GM23248 (cell line): ENCODE data around the gene DDX43. TPM values are rescaled to one million over a fixed set of nuclear protein-coding genes. Genes with fewer than 3 reads are reported as not detected.

ENCODE experiments used
- DNase-seq: peaks from one replicate; pipeline ENCODE4 v3.0.0-alpha.2; 2015
- H2AFZ ChIP-seq: fragments of 200-600 bp; sonication (generic); 2 replicates; pipeline ENCODE4 v1.6.1; 2016; ENCODE audit warnings: antibody characterized with exemption
- H3F3A ChIP-seq: fragments of 200-600 bp; sonication (generic); 2 replicates; pipeline ENCODE4 v1.6.1; 2016; ENCODE audit warnings: mild to moderate bottlenecking, antibody characterized with exemption, mixed run types; ENCODE audit not compliant: insufficient read depth
- H3K27ac ChIP-seq: fragments of 200-600 bp; sonication (generic); 2 replicates; pipeline ENCODE4 v1.5.1; 2016; ENCODE audit warnings: mild to moderate bottlenecking
- H3K27me3 ChIP-seq: fragments of 200-600 bp; sonication (generic); replicated peaks from 2 replicates; pipeline ENCODE4 v1.6.1; 2016; ENCODE audit warnings: mild to moderate bottlenecking; ENCODE audit not compliant: insufficient read depth
- H3K36me3 ChIP-seq: fragments of 200-600 bp; sonication (generic); 2 replicates; pipeline ENCODE4 v1.6.1; 2016; ENCODE audit warnings: low read depth, mild to moderate bottlenecking
- H3K4me1 ChIP-seq: fragments of 200-600 bp; sonication (generic); 2 replicates; pipeline ENCODE4 v1.6.1; 2016; ENCODE audit warnings: mild to moderate bottlenecking; ENCODE audit not compliant: insufficient read depth
- H3K4me2 ChIP-seq: fragments of 200-600 bp; sonication (generic); one replicate; pipeline ENCODE4 v1.6.1; 2016; ENCODE audit warnings: mild to moderate bottlenecking; ENCODE audit not compliant: unreplicated experiment
- H3K4me3 ChIP-seq: fragments of 200-600 bp; sonication (generic); 2 replicates; pipeline ENCODE4 v1.5.1; 2016; ENCODE audit warnings: mild to moderate bottlenecking
- H3K79me2 ChIP-seq: fragments of 200-600 bp; sonication (generic); 2 replicates; pipeline ENCODE4 v1.6.1; 2016; ENCODE audit warnings: mild to moderate bottlenecking; ENCODE audit not compliant: insufficient read depth
- H3K9ac ChIP-seq: fragments of 200-600 bp; sonication (generic); 2 replicates; pipeline ENCODE4 v1.6.1; 2016; ENCODE audit warnings: mild to moderate bottlenecking
- H3K9me2 ChIP-seq: fragments of 200-600 bp; sonication (generic); 2 replicates; pipeline ENCODE4 v1.6.1; 2016; ENCODE audit warnings: mixed run types, mild to moderate bottlenecking, moderate library complexity; ENCODE audit not compliant: insufficient read depth
- H3K9me3 ChIP-seq: fragments of 200-600 bp; sonication (generic); one replicate; pipeline ENCODE4 v1.6.1; 2017; ENCODE audit warnings: low read depth
- H4K20me1 ChIP-seq: fragments of 200-600 bp; sonication (generic); 2 replicates; pipeline ENCODE4 v1.6.0; 2016; ENCODE audit not compliant: insufficient read depth
- EZH2 ChIP-seq: fragments of 200-600 bp; sonication (generic); IDR thresholded peaks from 2 replicates; pipeline ENCODE4 v1.6.1; 2018; ENCODE audit warnings: antibody characterized with exemption, mild to moderate bottlenecking; ENCODE audit not compliant: insufficient read depth, poor library complexity, severe bottlenecking
- EZH2phosphoT487 ChIP-seq: fragments of 200-600 bp; sonication (generic); IDR thresholded peaks from 2 replicates; pipeline ENCODE4 v1.6.1; 2018; ENCODE audit warnings: antibody characterized with exemption, moderate library complexity, mild to moderate bottlenecking, low read depth; ENCODE audit not compliant: insufficient read depth
- WGBS, 2 experiments: methylation state at CpG; one replicate each; pipeline ENCODE4 v1.1.6; 2015 to 2017; ENCODE audit warnings: low lambda C conversion rate in 2 of 2, low coverage in 1 of 2; ENCODE audit errors: missing lambda C conversion rate in 2 of 2; 5-methylcytosine and 5-hydroxymethylcytosine counted together
- in situ Hi-C: fragments of 300-500 bp; cut with MboI; formaldehyde crosslinking; loops from 2 replicates; pipeline ENCODE4 v1.15.0; 2020
- polyA plus RNA-seq: library from polyadenylated mRNA; unstranded; fragments of >200 nt; fragmentation: Nextera tagmentation; extraction: Ambion mirVana; gene quantifications from 2 replicates; pipeline ENCODE4 v1.2.1, GENCODE V29; 2016
- total RNA-seq: library from RNA; depleted of rRNA; stranded (reverse); fragments of >200 nt; shearing (Covaris generic); gene quantifications from 2 replicates; pipeline ENCODE4 v1.2.3, GENCODE V29; 2014

DDX43 gene
- total and polyA plus RNA-seq, 2 experiments from 2014 or later, result 0.11 to 0.38 TPM

DNA sequence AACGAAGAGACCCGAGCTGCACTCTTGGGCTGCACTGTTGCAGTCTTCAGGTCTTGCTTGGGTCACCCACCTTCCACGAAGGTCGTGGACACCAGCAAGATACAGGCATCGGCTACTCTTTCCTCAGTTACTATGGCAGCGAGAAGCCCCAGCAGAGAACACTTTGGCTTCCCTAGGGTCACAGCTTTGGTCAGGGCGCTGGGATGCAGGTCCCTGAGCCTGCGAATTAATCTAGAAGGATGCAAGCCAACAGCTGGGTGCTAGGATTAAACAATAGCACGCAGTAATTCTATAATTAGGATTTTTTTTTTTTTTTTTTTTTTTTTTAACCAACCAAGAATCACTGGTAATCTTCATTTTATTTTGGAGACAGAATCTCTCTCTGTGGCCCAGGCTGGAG lies 30.1 kb upstream of the DDX43 start:
- no peak for DNase-seq
- Histone ChIP-seq H3K4me1 (no peaks in the 10 kb centered on the region), H3K27ac (no peak overlapping the region), H3K9me3 (no peaks in the 10 kb centered on the region), H3K36me3 (no peaks in the 10 kb centered on the region), H3K4me3 (no peak overlapping the region), H2AFZ (no peak overlapping the region), H3K4me2 (no peak overlapping the region), H3K9ac (no peak overlapping the region), H3F3A (no peaks in the 10 kb centered on the region), H3K79me2 (no peaks in the 10 kb centered on the region), H4K20me1 (no peaks in the 10 kb centered on the region), H3K9me2 (no peaks in the 10 kb centered on the region), H3K27me3 (0 out of 2 replicates have a peak, but pooled peaks cover 5% of the 10 kb centered on the region)
- in situ Hi-C loops, result no loop called here
- WGBS, 2 experiments, result 63 to 65% methylated on average over 9 of the region's 9 CpGs
- TF ChIP-seq EZH2 (no peak), EZH2phosphoT487 (no peak)

DNA sequence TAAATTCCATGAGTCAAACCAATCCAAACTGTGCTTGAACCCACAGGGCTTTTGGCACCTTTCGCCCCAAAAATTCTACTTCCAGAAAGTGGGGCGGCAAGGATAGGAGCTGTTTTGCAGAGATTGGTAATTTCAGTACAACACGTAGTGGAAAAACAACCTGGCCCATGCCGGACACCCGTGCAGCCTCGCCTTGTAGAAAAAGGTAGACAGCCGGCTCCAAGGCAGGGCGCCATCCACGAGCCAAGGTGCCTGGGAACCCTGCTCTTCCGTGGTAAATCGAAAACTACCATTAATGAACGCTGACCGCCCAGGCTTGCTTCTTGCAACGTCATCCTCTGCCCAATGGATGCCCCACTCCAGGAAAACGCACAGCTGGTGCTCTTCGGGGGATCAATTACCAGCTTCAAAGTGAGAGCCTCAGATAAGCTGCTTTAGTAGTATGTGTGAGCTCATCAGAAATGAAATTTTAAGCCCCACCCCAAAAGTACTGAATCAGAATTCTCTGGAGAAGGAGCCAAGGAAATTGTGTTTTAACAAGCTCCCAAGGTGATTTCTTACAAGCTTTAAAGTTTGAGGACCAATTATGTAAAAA lies 26.8 kb upstream of the DDX43 start:
- TF ChIP-seq EZH2, result no peak
- no peak for TF ChIP-seq EZH2phosphoT487
- in situ Hi-C loops, result no loop called here
- no peak overlapping the region for H3K4me2 ChIP-seq

DNA sequence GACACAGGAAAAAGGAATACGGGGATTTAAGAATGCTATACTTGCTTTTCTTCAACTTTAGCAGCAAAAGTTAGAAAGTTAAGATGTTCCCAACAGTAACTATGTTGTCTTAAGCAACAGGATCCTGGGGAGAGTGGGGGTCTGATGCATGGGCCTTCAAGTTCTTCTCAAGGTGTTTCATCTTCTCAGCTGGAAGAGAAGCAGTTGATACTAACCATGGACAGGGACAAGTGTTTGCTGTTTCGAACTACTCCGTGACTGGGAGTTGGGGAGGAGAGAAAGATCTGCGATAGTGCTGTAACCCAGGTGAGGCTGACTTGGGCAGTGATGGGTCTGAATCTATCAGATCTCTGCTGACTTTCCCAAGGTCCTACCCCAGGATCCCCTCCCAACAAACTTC lies 26.0 kb upstream of the DDX43 start:
- H3K9ac ChIP-seq, result no peak overlapping the region
- H3K4me1 ChIP-seq, result no peaks in the 10 kb centered on the region
- in situ Hi-C loops, result no loop called here
- H3K36me3 ChIP-seq, result no peaks in the 10 kb centered on the region
- no peaks in the 10 kb centered on the region for H3K79me2 ChIP-seq
- H3F3A ChIP-seq, result no peaks in the 10 kb centered on the region
- H3K9me3 ChIP-seq, result no peaks in the 10 kb centered on the region
- no peak for DNase-seq
- WGBS, 2 experiments, result 86 to 91% methylated on average over 4 of the region's 4 CpGs
- no peaks in the 10 kb centered on the region for H3K9me2 ChIP-seq
- 0 out of 2 replicates have a peak, but pooled peaks cover 5% of the 10 kb centered on the region for H3K27me3 ChIP-seq
- H3K4me3 ChIP-seq, result no peak overlapping the region
- H3K4me2 ChIP-seq, result no peak overlapping the region
- H4K20me1 ChIP-seq, result no peaks in the 10 kb centered on the region
- no peak overlapping the region for H3K27ac ChIP-seq
- TF ChIP-seq EZH2, result no peak
- no peak for TF ChIP-seq EZH2phosphoT487
- H2AFZ ChIP-seq, result no peak overlapping the region

More for the DNA sequence above, 26.8 kb upstream of the DDX43 start:
- Histone ChIP-seq H3K36me3 (no peaks in the 10 kb centered on the region), H3K27me3 (0 out of 2 replicates have a peak, but pooled peaks cover 5% of the 10 kb centered on the region), H2AFZ (no peak overlapping the region), H3F3A (no peaks in the 10 kb centered on the region), H4K20me1 (no peaks in the 10 kb centered on the region), H3K9me3 (no peaks in the 10 kb centered on the region), H3K4me3 (no peak overlapping the region), H3K27ac (no peak overlapping the region), H3K79me2 (no peaks in the 10 kb centered on the region), H3K9ac (no peak overlapping the region), H3K4me1 (no peaks in the 10 kb centered on the region), H3K9me2 (no peaks in the 10 kb centered on the region)
- 68 to 72% methylated on average over 16 of the region's 16 CpGs for WGBS, 2 experiments
- DNase-seq, result peak; percentile 22

DNA sequence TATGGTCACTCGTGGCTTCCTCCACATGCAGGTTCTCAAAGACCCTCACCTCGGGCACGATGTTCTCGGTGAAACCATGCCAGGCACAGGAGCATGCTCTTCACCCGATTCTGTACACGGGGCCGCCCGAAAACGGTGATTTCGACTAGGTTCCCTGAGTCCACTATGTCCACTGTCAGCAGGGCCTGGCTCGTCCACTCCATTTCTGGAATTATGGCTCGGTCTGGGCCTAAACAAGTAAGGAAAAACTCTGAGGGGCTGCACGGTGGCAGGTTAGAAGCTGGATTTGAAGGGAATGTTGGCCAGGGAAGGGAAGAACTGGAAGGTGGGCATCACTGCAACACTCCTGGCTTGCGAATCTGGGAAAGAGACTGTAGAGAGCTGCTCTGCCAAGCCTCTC lies 25.5 kb upstream of the DDX43 start:
- no peak overlapping the region for H3K27ac ChIP-seq
- DNase-seq, result no peak
- no peak overlapping the region for H3K9ac ChIP-seq
- TF ChIP-seq EZH2phosphoT487 (no peak), EZH2 (no peak)
- no peak overlapping the region for H3K4me3 ChIP-seq
- H3K79me2 ChIP-seq, result no peaks in the 10 kb centered on the region
- H3K4me1 ChIP-seq, result no peaks in the 10 kb centered on the region
- no peaks in the 10 kb centered on the region for H3K9me2 ChIP-seq
- no peak overlapping the region for H2AFZ ChIP-seq
- no peaks in the 10 kb centered on the region for H3K9me3 ChIP-seq
- no peaks in the 10 kb centered on the region for H3K36me3 ChIP-seq
- H4K20me1 ChIP-seq, result no peaks in the 10 kb centered on the region
- in situ Hi-C loops, result no loop called here
- no peak overlapping the region for H3K4me2 ChIP-seq
- 0 out of 2 replicates have a peak, but pooled peaks cover 5% of the 10 kb centered on the region for H3K27me3 ChIP-seq
- WGBS, 2 experiments, result 72 to 73% methylated on average over 14 of the region's 14 CpGs
- no peaks in the 10 kb centered on the region for H3F3A ChIP-seq
